ENCODE measurements around the gene RAB7B.

DNA sequence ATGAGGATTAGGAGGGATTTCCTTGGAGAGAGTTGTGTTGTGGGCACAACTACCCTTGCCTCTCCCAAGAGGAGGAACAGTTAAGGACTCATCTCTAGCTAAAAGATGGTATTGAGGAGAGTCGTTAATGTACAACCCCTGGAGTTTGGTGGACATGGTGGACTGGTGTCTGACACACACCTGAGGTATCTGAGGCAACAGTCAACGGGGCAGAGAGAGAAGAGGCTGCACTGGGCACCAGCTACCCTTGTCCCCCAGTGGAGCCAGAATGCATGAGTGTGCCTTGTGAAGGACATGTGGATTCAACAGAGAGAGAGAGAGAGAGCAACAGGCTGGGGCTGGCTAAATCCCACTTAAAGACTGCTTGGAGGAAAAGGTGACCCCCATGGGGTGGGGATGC is 13.0 kb downstream of the RAB7B start:
- TF ChIP-seq CTCF (IDR thresholded peaks at IDR 0.05) (no peak), POLR2A (IDR thresholded peaks at IDR 0.05) (no peak)

All from uterus (tissue), 2 donors.